ENCODE measurements around the gene DCTPP1.

- TF ChIP-seq CTCF (IDR thresholded peaks at IDR 0.05; ENCODE audit: low read length) = peak; percentile 47
- TF ChIP-seq EZH2 (optimal IDR thresholded peaks at IDR 0.05; ENCODE audit: low read depth, low read length) = no peak
Observed at GRCh38 chr16:30445408-30446202, 15.8 kb upstream of the DCTPP1 start, which contains the start of gene SEPHS2.
